ENCODE data around the gene DRD2. TPM values are rescaled to one million over a fixed set of nuclear protein-coding genes. Genes with fewer than 3 reads are reported as not detected.
A peak's percentile ranks its signal among the peaks of the same experiment; 100 is the strongest.

Gene DRD2
- total RNA-seq, 2 experiments from 2014 or later, result not detected

DNA sequence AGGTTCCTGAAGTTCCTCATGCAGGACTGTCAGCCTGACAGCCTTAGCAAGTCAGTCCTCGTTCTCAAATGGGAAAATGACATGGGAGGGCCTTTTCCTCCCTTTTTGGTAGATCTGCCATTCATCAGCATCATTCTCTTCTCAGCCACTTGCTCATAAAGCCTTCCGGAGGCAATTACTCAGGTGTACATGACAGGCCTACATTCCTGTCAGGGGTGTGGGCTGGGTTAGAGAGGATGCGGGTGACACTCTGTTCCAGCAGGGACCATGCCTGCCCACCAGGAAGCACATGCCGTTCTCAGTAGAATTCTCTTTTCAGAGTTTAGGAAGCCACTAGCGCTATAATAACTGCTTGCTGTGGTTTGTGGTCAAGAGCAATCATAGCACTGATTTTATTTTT lies 111.8 kb downstream of the DRD2 start:
- Histone ChIP-seq H3K4me1 (ENCODE audit: insufficient read depth, low read length) (peaks cover 13% of the 10 kb centered on the region), H3K27me3 (ENCODE audit: control insufficient read depth in 1 of 2, insufficient read depth in 2 of 2, low read length in 2 of 2) (no peaks in the 10 kb centered on the region), H3K9me3 (ENCODE audit: control insufficient read depth in 1 of 2, insufficient read depth in 1 of 2, low read length in 2 of 2) (no peaks in the 10 kb centered on the region), H3K27ac (ENCODE audit: low read depth in 1 of 2, low read length in 2 of 2) (no peak overlapping the region), H3K36me3 (ENCODE audit: insufficient read depth, low read length) (peaks cover 87% of the 10 kb centered on the region), H3K4me3 (ENCODE audit: low read length) (no peak overlapping the region)
- DNase-seq (no peak), ATAC-seq (ENCODE audit: poor library complexity) (no peak)
- TF ChIP-seq CTCF (IDR thresholded peaks at IDR 0.05), result no peak
- Mint-ChIP-seq H3K27me3 (no peaks in the 10 kb centered on the region), H3K4me1 (ENCODE audit: low read depth) (peaks cover 37% of the 10 kb centered on the region), H3K27ac (peak overlapping the region; percentile 12), H3K9me3 (no peaks in the 10 kb centered on the region), H3K4me3 (no peak overlapping the region), H3K36me3 (ENCODE audit: low read depth) (peaks cover 90% of the 10 kb centered on the region)
- intact Hi-C loops (cut with DNase I, micrococcal nuclease), result no loop called here
- ChIA-PET CTCF (no interaction called here), POLR2A (no interaction called here)

Small RNA genes lying within 50 kb of the gene (microRNA-seq; reads per million reads assigned to microRNA genes)
- gene MIR4301 (ENCODE audit: borderline microRNAs expressed, borderline replicate concordance), result not detected

Other genes starting within 250 kb of the DRD2 start
- 10 to 100 TPM; 26.5 to 34.5 TPM for gene TTC12, start 160.8 kb downstream of the DRD2 start, total RNA-seq
- gene ANKK1, start 87.6 kb downstream of the DRD2 start, total RNA-seq, result 1 to 10 TPM; 1.2 to 1.6 TPM
- gene TMPRSS5, start 230.9 kb upstream of the DRD2 start, total RNA-seq, result 1 to 10 TPM in 1 of 2 experiments, under 1 TPM in 1; 0.81 to 1.6 TPM

All from CD4-positive, alpha-beta T cell (primary cell).